Uterus (tissue), 4 donors: ENCODE measurements around the gene TRMU. TPM values are rescaled to one million over a fixed set of nuclear protein-coding genes. Genes with fewer than 3 reads are reported as not detected.
A peak's percentile ranks its signal among the peaks of the same experiment; 100 is the strongest.

Source experiments
- DNase-seq, 2 donors: peaks; one replicate each; pipeline ENCODE4 v3.0.0-alpha.2; 2019 to 2020
- H3K27ac ChIP-seq, 2 donors: fragments of 200-600 bp; sonication (generic); 1 replicate in 1 of 2; 2 replicates in 1 of 2; pipeline ENCODE4 v1.5.1; 2016 to 2018
- H3K27me3 ChIP-seq, 2 donors: fragments of 200-600 bp; sonication (generic); one replicate each; pipeline ENCODE4 v1.5.1; 2018 to 2019; ENCODE audit warnings: control low read depth in 1 of 2
- H3K36me3 ChIP-seq, 2 donors: fragments of 200-600 bp; sonication (generic); one replicate each; pipeline ENCODE4 v1.5.1; 2019; ENCODE audit warnings: control low read depth in 1 of 2
- H3K4me1 ChIP-seq, 2 donors: fragments of 200-600 bp; sonication (generic); one replicate each; pipeline ENCODE4 v1.5.1; 2018 to 2019; ENCODE audit warnings: control low read depth in 1 of 2
- H3K4me3 ChIP-seq, 2 donors: fragments of 200-600 bp; sonication (generic); 1 replicate in 1 of 2; 2 replicates in 1 of 2; pipeline ENCODE4 v1.5.1; 2018 to 2019; ENCODE audit warnings: mild to moderate bottlenecking in 1 of 2
- H3K9me3 ChIP-seq, 2 donors: fragments of 200-600 bp; sonication (generic); one replicate each; pipeline ENCODE4 v1.5.1; 2019; ENCODE audit warnings: control low read depth in 1 of 2
- CTCF ChIP-seq, 4 experiments: fragments of 200-600 bp in 2 of 4; fragments of 450-650 bp in 2 of 4; sonication (generic) in 2 of 4; IDR thresholded peaks; one replicate each; pipeline ENCODE4 v1.5.1; 2016 to 2019; ENCODE audit warnings: antibody characterized with exemption in 4 of 4, mild to moderate bottlenecking in 2 of 4, moderate library complexity in 1 of 4
- POLR2A ChIP-seq, 2 donors: fragments of 450-650 bp; IDR thresholded peaks; one replicate each; pipeline ENCODE4 v1.6.1; 2016; ENCODE audit warnings: antibody characterized with exemption in 2 of 2, mild to moderate bottlenecking in 1 of 2, moderate library complexity in 1 of 2
- intact Hi-C: fragments of 100-400 bp; cut with DNase I; formaldehyde crosslinking; loops from one replicate; pipeline ENCODE4 v1.15.1; 2023; ENCODE audit warnings: low total_unique reads
- total RNA-seq, 4 donors: library from RNA; depleted of rRNA in 3 of 4; stranded (reverse); fragments of >200 nt in 3 of 4; gene quantifications; one replicate each; pipeline versions ENCODE4 v1.1.0 to v1.2.4, GENCODE V29; 2014 to 2023
- donor health status: DM: yes; HTN: yes; CAD: no.

The TRMU gene
- total RNA-seq, 4 donors from 2014 or later: 14.1 to 52.5 (median 31.2) TPM

- no peak overlapping the region for H3K27ac ChIP-seq
- no peaks in the 10 kb centered on the region for H3K9me3 ChIP-seq
- no peaks in the 10 kb centered on the region for H3K36me3 ChIP-seq
- no peak for DNase-seq
- H3K4me3 ChIP-seq: no peak overlapping the region
- intact Hi-C loops: loop anchor here (10.0 kb wide), 1 partner anchor 334 kb away; no protein-coding TSS in a partner anchor
- H3K27me3 ChIP-seq: no peaks in the 10 kb centered on the region
- H3K4me1 ChIP-seq: no peaks in the 10 kb centered on the region
- TF ChIP-seq CTCF (IDR thresholded peaks at IDR 0.05): no peak
- TF ChIP-seq POLR2A (IDR thresholded peaks at IDR 0.05): no peak
Measured at GRCh38 chr22:46328797-46329196, 6.7 kb upstream of the TRMU start.

GRCh38 chr22:46329616-46330015, 5.9 kb upstream of the TRMU start:
- no peaks in the 10 kb centered on the region for H3K4me1 ChIP-seq
- no peak overlapping the region for H3K4me3 ChIP-seq
- H3K36me3 ChIP-seq: no peaks in the 10 kb centered on the region
- H3K27me3 ChIP-seq: no peaks in the 10 kb centered on the region
- intact Hi-C loops: loop anchor here (10.0 kb wide), 1 partner anchor 335 kb away; no protein-coding TSS in a partner anchor
- no peaks in the 10 kb centered on the region for H3K9me3 ChIP-seq
- no peak for DNase-seq
- TF ChIP-seq CTCF (IDR thresholded peaks at IDR 0.05): no peak
- TF ChIP-seq POLR2A (IDR thresholded peaks at IDR 0.05): no peak
- no peak overlapping the region for H3K27ac ChIP-seq

- Histone ChIP-seq H3K27me3 (no peaks in the 10 kb centered on the region), H3K9me3 (no peaks in the 10 kb centered on the region), H3K36me3 (no peaks in the 10 kb centered on the region), H3K4me1 (no peaks in the 10 kb centered on the region), H3K4me3 (no peak overlapping the region), H3K27ac (no peak overlapping the region)
- no peak for TF ChIP-seq POLR2A (IDR thresholded peaks at IDR 0.05)
- TF ChIP-seq CTCF (IDR thresholded peaks at IDR 0.05): no peak
- DNase-seq: no peak
- intact Hi-C loops: no loop called here
Measured at GRCh38 chr22:46330426-46330825, 5.1 kb upstream of the TRMU start.

- Histone ChIP-seq H3K4me3 (no peak overlapping the region), H3K4me1 (peaks cover 0 to 3% of the 10 kb centered on the region in 2 donors), H3K27me3 (no peaks in the 10 kb centered on the region), H3K9me3 (no peaks in the 10 kb centered on the region), H3K27ac (no peak overlapping the region), H3K36me3 (no peaks in the 10 kb centered on the region)
- DNase-seq: no peak
- TF ChIP-seq POLR2A (IDR thresholded peaks at IDR 0.05) (no peak), CTCF (IDR thresholded peaks at IDR 0.05) (no peak)
- intact Hi-C loops: no loop called here
Measured at GRCh38 chr22:46331496-46331895, 4.0 kb upstream of the TRMU start.

- no peaks in the 10 kb centered on the region for H3K9me3 ChIP-seq
- H3K27ac ChIP-seq: peak overlapping the region; percentile 87 to 91
- TF ChIP-seq POLR2A (IDR thresholded peaks at IDR 0.05) (no peak), CTCF (IDR thresholded peaks at IDR 0.05) (no peak)
- intact Hi-C loops: no loop called here
- H3K4me3 ChIP-seq: peak overlapping the region; percentile 88
- H3K4me1 ChIP-seq: peaks cover 0 to 8% of the 10 kb centered on the region in 2 donors
- H3K27me3 ChIP-seq: no peaks in the 10 kb centered on the region
- DNase-seq: no peak
- no peaks in the 10 kb centered on the region for H3K36me3 ChIP-seq
Measured at GRCh38 chr22:46336119-46337078, 885 bp downstream of the TRMU start.
